Measurements from ENCODE around the gene VAV3.
"Not testable (repeated sequence)": the region's sequence is repeated elsewhere in the genome, so short reads cannot be mapped to it uniquely, and the experiment has no call there.

VAV3 gene

DNA sequence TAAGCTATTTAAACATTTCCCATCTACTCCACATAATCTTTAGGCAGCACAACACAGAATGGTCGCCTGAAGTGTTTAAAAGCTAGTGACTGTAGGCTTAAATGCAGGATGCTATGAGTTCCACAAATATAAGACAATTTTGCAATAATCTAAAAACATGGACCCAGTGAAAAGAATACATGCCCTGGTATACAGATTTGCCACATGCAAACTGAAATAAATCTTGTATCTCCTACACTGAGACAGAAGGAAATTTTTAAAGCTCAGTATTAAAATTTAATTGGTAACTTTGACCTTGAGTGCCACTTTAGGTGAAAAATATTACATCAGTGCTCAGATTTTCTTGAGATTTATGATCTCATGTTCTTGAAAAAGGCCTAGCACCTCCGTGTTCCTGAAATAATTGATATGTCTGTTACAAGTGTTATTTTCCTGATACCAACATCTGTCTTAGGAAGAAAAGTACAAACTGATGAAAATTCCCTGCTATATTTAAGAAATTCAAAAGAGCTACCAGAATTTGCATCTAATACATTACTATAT lies 285.5 kb downstream of the VAV3 start:
- no peak for DNase-seq

DNA sequence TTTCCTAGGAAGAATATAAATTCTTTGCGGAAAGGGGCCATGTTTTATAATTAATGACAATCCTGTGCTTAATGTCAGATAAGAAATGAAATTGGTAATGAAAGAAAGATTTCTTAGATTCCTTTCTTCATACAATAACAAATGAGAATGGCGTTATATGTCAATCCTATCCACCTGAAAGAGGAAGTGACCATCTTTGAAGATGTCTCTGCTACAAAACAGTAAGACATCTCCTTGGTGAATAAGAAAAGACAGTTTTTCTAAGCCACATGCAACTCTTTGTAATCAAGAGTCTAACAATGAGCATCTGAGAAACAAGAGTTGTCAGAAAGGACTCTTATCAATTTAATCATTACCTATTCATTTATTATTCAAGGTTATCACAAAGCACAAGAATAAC lies 286.0 kb downstream of the VAV3 start:
- no peak for DNase-seq

- no peak for DNase-seq
These were observed 287.3 kb downstream of the VAV3 start for GRCh38 chr1:107677697-107678096.

DNA sequence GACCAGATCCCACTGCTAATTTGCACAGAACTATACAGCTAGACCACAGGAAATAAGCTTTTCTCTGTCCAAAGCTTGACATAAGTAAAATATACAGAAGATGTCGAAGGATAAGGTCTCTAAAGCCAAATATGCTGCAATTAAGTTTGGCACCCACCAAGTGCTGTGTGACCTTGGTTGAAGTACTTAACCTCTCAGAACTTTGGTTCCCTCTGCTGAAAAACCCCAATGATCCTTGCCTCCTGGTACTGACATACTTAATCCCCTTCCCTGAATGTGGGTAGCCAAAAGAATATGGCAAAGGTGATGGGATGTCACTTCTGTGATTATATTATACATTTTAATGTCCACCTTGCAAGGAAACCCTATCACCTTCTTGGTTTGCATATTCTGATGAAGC lies 290.5 kb downstream of the VAV3 start:
- DNase-seq: no peak

GRCh38 chr1:107673006-107673405 lies 292.0 kb downstream of the VAV3 start:
- DNase-seq: peak in 1 of 4 experiments; percentile 7

GRCh38 chr1:107670397-107671040 lies 294.5 kb downstream of the VAV3 start:
- no peak for DNase-seq

DNA sequence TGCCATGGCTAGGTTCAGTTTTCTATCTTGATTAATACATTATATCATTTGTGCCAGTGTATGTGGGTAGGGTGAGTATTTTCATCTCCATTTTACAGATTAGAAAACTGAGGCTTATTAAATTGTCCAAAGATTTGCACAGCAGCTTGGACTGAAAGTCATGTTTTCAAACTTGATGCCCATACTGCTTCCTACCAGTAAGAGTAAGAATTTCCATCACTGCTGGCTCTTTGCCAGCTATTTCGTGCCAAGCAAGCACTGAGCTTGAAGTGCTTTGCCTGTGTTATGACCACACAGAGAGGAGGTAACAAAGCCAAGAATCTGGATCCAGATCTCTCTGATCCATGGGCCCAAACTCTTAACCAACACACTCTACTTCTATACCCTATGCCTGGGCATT lies 295.0 kb downstream of the VAV3 start:
- peak in 3 of 4 experiments; percentile 5 to 37 (median 19) for DNase-seq

DNA sequence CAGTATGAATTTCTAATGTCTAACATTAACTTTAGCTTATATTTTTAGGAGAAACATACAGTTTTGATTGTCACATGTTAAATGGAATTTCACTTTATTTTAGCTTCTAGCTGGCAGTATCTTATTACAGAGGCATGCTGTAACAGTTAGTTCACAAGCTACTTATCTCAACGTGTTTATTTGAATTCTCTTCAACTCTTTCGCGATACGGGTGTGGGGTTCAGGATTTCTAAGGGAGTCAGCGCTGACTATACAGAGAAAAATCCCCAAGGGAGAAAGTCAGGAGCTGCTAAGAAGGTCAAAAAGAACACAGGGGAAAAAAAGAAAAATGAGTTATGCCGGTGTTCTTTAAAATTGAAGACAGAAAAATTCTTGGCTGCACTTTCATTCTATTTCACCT lies 296.2 kb downstream of the VAV3 start:
- no peak for DNase-seq

- no peak for DNase-seq
These were observed 298.5 kb downstream of the VAV3 start for GRCh38 chr1:107666493-107666892.

- no peak for DNase-seq
These were observed 299.7 kb downstream of the VAV3 start for GRCh38 chr1:107664982-107665925.

- DNase-seq: no peak
These were observed 302.0 kb downstream of the VAV3 start for GRCh38 chr1:107662971-107663370.

DNA sequence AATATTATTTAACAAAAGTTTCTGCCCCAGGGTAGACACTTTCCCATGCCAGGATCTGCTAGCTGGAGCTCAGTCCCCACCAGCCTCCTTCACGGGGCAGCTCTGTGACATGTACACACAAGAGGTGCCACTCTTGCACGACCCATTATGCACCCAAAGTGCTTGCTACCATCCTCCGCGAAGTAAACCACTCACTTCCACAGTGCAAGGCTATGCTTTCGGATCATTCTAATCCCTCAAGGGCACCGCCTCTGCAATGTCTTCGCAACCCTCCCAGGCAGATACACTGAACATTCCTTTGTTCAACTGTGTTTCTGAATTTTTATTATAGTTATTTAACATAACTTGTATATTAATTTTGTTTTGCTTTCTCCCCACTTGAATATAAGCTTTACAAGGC lies 303.8 kb downstream of the VAV3 start:
- no peak for DNase-seq

DNA sequence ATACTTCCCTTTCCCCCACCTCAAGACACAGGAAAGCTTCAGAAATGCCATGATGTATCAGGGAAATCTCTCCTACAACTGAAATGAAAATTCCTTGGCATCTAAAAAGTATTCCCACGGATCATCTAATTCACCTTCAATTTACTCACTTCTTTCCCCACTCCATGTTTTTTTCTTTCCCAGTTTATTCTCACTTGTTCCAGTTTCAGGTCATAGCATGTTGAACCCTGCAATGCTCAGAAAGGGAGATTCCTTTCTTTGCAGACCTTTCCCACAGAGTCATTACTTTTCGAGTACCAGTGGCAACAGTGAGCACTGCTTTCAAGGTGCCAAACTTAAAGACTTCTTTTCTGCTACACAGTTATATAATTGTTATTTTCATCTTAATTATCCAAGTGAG lies 305.0 kb downstream of the VAV3 start:
- no peak for DNase-seq

DNA sequence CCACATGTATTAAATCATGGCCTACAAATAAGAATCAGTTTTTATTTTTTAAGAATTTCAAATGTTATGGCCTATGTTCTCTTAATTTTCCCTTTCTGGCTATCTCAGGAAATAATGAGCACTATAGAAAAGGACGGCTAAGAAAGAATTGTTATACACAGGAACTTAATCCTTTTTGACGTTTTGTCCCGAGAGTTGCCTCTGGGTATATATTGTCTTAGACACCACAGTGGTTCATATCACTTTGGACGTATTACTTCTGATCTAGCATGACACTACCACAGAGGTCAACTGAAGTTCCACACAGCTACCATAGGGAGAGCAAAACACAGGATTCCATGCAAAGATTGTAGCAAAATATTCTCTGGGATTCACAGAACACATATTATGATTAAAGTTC lies 307.6 kb downstream of the VAV3 start:
- DNase-seq: no peak

DNA sequence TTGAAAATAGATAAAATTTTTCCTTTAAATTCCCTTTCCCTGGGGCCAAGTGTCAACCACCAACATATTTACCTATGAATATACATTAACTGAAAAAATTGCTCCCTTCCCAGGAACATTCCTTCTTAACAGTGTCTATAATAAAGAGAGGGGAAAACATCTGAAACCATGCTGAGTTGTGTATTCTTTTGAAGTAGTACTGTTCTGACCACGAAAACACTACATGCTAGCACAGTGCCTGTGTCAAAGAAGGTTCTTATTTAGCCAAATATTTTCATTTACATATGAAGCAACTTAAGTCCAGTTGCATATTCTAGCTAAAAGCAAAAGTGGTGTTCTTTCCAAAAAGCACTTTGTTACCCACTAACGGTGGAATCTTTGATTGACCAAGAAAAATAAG lies 311.2 kb downstream of the VAV3 start:
- no peak for DNase-seq

DNA sequence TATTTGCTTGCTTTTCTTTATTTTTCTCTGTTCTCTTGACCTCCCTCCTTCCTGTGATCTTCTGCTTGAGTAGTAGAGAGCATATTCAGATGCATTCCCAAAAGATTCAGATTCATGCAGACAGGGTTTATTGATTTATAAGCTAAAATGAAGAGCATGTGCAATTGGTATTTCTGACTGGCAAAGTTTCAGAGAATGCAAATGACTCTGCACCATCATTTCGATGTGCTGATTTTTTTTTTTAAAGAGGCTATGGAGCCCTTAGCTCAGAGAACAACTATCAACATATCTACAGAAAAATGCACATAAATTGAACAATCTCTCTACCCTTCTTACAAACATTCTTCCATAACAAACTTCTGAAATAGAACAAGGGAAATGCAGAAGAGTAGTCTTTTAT lies 312.0 kb downstream of the VAV3 start:
- no peak for DNase-seq

DNA sequence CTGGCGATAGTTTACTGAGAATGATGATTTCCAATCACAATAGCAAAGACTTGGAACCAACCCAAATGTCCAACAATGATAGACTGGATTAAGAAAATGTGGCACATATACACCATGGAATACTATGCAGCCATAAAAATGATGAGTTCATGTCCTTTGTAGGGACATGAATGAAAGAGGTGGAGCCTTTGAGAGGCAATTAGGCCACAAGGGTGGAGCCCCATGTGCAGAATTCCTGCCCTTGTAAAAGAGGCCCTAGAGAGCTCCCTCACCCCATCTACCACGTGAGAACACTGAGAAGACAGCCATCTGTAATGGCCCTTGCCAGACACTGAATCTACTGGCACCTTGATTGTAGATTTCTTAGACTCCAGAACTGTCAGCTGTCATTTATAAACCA lies 314.2 kb downstream of the VAV3 start:
- not testable (repeated sequence) for DNase-seq

GRCh38 chr1:107649023-107649422 lies 316.0 kb downstream of the VAV3 start:
- no peak for DNase-seq

DNA sequence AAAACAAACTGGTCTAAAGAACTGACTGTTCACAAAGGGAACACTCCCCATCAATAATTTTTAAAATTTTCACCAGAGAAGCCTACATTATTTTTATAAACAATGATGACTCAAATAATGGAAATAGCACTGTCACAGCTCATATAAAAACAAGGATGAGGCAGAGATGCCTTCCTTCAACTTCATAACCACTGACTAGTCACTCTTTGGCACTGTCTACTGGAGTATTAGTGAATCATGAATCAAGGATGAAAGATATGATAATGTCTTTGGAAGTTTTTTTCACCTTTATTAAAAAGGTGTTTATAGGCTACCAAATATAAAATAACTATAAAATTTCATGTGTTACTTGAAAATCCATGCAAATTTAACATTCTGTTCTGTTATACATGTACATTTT lies 316.9 kb downstream of the VAV3 start:
- no peak for DNase-seq

DNA sequence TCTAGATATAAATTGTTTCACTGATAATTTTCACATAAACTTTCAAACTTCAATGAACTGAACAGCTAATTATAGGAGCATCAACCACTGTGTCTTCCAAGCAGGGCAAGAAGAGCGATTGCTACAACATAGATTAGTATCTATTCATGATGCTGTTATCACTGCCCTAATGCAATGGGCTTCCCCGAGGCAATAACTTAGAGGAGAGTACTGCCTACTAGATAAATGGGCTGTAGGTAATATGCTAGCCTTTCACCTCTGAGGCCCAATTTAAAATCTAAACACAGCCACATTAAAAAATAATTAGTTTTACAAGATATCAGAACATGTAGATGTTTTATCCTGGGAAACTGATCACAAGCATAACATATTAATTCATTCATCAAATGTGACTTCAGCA lies 318.0 kb downstream of the VAV3 start:
- no peak for DNase-seq

DNA sequence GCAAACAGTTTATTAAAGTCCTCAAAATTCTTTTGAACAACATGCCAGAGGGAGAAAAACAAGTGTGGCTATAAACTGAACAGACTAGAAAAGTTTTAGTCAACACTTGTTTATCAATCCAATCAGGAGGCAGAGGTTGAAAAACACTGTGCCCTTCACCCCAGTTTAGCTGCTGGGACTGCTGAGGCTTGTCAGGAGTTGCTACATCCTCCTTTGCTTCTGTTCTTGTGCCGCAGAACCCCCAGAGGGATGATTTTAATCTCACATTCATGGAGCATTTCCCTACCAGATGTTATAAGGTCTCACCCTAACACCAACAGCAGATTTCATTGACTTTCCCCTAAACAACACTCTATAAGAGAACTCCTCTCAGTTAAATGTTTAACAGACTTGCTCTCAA lies 321.2 kb downstream of the VAV3 start:
- DNase-seq: no peak

DNA sequence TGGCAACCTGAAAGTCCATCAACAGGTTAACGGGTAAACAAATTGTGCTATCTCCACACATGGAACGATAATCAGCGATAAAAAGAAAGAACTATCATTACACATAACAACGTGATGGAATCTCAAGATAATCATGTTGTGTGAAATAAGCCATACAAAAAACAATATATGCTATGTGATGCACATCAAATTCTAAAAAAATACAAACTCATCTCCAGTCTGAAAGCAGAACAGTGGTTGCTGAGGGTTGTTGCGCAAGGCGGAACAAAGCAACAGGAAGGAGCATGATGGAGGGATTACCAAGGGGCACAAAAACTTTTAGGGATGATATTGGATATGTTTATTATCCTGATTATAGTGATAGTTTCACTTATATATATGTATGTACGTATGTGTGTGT lies 324.8 kb downstream of the VAV3 start:
- peak; percentile 6 to 62 (median 46) for DNase-seq

DNA sequence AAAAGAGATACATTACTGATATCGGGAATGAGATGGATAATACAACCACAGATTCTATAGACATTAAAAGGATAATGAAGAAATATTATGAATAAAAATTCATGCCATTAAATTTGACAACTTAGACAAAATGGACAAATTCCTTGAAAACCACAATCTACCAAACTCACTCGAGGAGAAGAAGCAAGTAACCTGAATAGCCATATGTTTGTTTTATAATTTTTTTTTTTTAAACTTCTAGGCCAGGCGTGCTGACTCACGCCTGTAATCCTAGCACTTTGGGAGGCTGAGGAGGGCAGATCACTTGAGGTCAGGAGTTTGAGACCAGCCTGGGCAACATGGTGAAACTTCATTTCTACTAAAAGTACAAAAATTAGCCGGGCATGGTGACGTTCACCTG lies 327.9 kb downstream of the VAV3 start:
- DNase-seq: no peak

- no peak for DNase-seq
These were observed 331.4 kb downstream of the VAV3 start for GRCh38 chr1:107633596-107633995.
